GM23338 (cell line): Measurements from ENCODE around the gene RABGAP1L. TPM values are rescaled to one million over a fixed set of nuclear protein-coding genes. Genes with fewer than 3 reads are reported as not detected.

Experiments
- ATAC-seq: fragments of 200-7000 bp; cut with Tn5 transposase; 3 replicates; pipeline ENCODE4 v1.9.1; 2020
- DNase-seq: peaks from one replicate; pipeline ENCODE4 v3.0.0-alpha.2; 2015; ENCODE audit warnings: low spot score
- H2AFZ ChIP-seq: fragments of 200-600 bp; sonication (generic); 2 replicates; pipeline ENCODE4 v1.8.0; 2016; ENCODE audit warnings: antibody characterized with exemption, mild to moderate bottlenecking, moderate library complexity
- H3F3A ChIP-seq: fragments of 200-600 bp; sonication (generic); replicated peaks from 2 replicates; pipeline ENCODE4 v1.8.0; 2017; ENCODE audit warnings: antibody characterized with exemption, mixed run types, low read depth
- H3K27ac ChIP-seq: fragments of 200-600 bp; sonication (generic); 2 replicates; pipeline ENCODE4 v1.6.1; 2016; ENCODE audit warnings: low read depth
- H3K27me3 ChIP-seq: fragments of 200-600 bp; sonication (generic); 2 replicates; pipeline ENCODE4 v1.8.0; 2016; ENCODE audit warnings: mild to moderate bottlenecking, mixed run types, moderate library complexity; ENCODE audit not compliant: insufficient read depth
- H3K36me3 ChIP-seq: fragments of 200-600 bp; sonication (generic); 2 replicates; pipeline ENCODE4 v1.8.0; 2016; ENCODE audit warnings: mild to moderate bottlenecking; ENCODE audit not compliant: insufficient read depth
- H3K4me1 ChIP-seq: fragments of 200-600 bp; sonication (generic); 2 replicates; pipeline ENCODE4 v1.8.0; 2016; ENCODE audit warnings: mild to moderate bottlenecking, moderate library complexity; ENCODE audit not compliant: insufficient read depth
- H3K4me2 ChIP-seq: fragments of 200-600 bp; sonication (generic); 2 replicates; pipeline ENCODE4 v1.7.1; 2017; ENCODE audit warnings: mixed run types
- H3K4me3 ChIP-seq: fragments of 200-600 bp; sonication (generic); 2 replicates; pipeline ENCODE4 v1.6.1; 2016; ENCODE audit warnings: mixed run types
- H3K79me2 ChIP-seq: fragments of 200-600 bp; sonication (generic); replicated peaks from 2 replicates; pipeline ENCODE4 v1.8.0; 2017; ENCODE audit warnings: mild to moderate bottlenecking; ENCODE audit not compliant: insufficient read depth
- H3K9me2 ChIP-seq: fragments of 200-600 bp; sonication (generic); 2 replicates; pipeline ENCODE4 v1.8.0; 2017; ENCODE audit not compliant: insufficient read depth
- H4K20me1 ChIP-seq: fragments of 200-600 bp; sonication (generic); replicated peaks from 2 replicates; pipeline ENCODE4 v1.8.0; 2017; ENCODE audit warnings: mild to moderate bottlenecking; ENCODE audit not compliant: insufficient read depth
- H3K27ac Mint-ChIP-seq: 2 replicates; pipeline ENCODE4 v1.8.0; 2020; ENCODE audit warnings: inconsistent platforms, mild to moderate bottlenecking, moderate library complexity, mixed read lengths
- H3K27me3 Mint-ChIP-seq: 3 replicates; pipeline ENCODE4 v1.8.0; 2022; ENCODE audit warnings: low read depth, mild to moderate bottlenecking, moderate library complexity, mixed read lengths, inconsistent platforms; ENCODE audit not compliant: insufficient read depth, poor library complexity
- H3K36me3 Mint-ChIP-seq: 3 replicates; pipeline ENCODE4 v1.8.0; 2021; ENCODE audit warnings: low read depth, mild to moderate bottlenecking, inconsistent platforms, moderate library complexity, mixed read lengths
- H3K4me1 Mint-ChIP-seq: 3 replicates; pipeline ENCODE4 v1.8.0; 2020; ENCODE audit warnings: mild to moderate bottlenecking, inconsistent platforms, mixed read lengths
- H3K4me3 Mint-ChIP-seq: 3 replicates; pipeline ENCODE4 v1.8.0; 2021; ENCODE audit warnings: moderate library complexity, mild to moderate bottlenecking, inconsistent platforms, mixed read lengths
- H3K9me3 Mint-ChIP-seq: 3 replicates; pipeline ENCODE4 v1.8.0; 2020; ENCODE audit warnings: moderate library complexity, mild to moderate bottlenecking, inconsistent platforms, mixed read lengths
- CREB1 ChIP-seq: fragments of 250-450 bp; sonication (Bioruptor Pico); IDR thresholded peaks from 2 replicates; pipeline ENCODE4 v1.5.0; 2020; ENCODE audit warnings: low read depth, mild to moderate bottlenecking, moderate library complexity
- CTCF ChIP-seq, 2 experiments: fragments of 200-600 bp in 1 of 2; sonication (generic) in 1 of 2; conservative IDR thresholded peaks; 2 replicates each; pipeline versions ENCODE4 v1.5.1 to v1.6.1; 2016 to 2017; ENCODE audit warnings: antibody characterized with exemption in 2 of 2, low read depth in 2 of 2, mild to moderate bottlenecking in 2 of 2, moderate library complexity in 1 of 2
- ETS1 ChIP-seq: IDR thresholded peaks from 2 replicates; pipeline ENCODE4 v1.6.1; 2016; ENCODE audit warnings: antibody characterized with exemption
- EZH2 ChIP-seq: fragments of 200-600 bp; sonication (generic); IDR thresholded peaks from one replicate; pipeline ENCODE4 v1.8.0; 2017; ENCODE audit warnings: antibody characterized with exemption, mild to moderate bottlenecking, low read depth; ENCODE audit not compliant: unreplicated experiment
- EZH2phosphoT487 ChIP-seq: fragments of 200-600 bp; sonication (generic); IDR thresholded peaks from one replicate; pipeline ENCODE4 v1.8.1; 2018; ENCODE audit warnings: antibody characterized with exemption; ENCODE audit not compliant: unreplicated experiment
- JUNB ChIP-seq: IDR thresholded peaks from one replicate; pipeline ENCODE4 v1.6.1; 2016; ENCODE audit warnings: antibody characterized with exemption; ENCODE audit not compliant: unreplicated experiment
- NANOG ChIP-seq: IDR thresholded peaks from 2 replicates; pipeline ENCODE4 v1.6.1; 2016; ENCODE audit warnings: antibody characterized with exemption, borderline replicate concordance
- POLR2AphosphoS5 ChIP-seq: IDR thresholded peaks from 2 replicates; pipeline ENCODE4 v1.6.1; 2016; ENCODE audit warnings: antibody characterized with exemption, low read depth
- REST ChIP-seq: IDR thresholded peaks from one replicate; pipeline ENCODE4 v1.6.1; 2018; ENCODE audit warnings: antibody characterized with exemption; ENCODE audit not compliant: unreplicated experiment
- STAT1 ChIP-seq: IDR thresholded peaks from one replicate; pipeline ENCODE4 v1.6.1; 2016; ENCODE audit warnings: antibody characterized with exemption; ENCODE audit not compliant: unreplicated experiment
- ZNF114 ChIP-seq: fragments of 250-450 bp; sonication (Bioruptor Pico); IDR thresholded peaks from 2 replicates; pipeline ENCODE4 v1.5.0; 2020; ENCODE audit warnings: mild to moderate bottlenecking, moderate library complexity
- ZNF331 ChIP-seq: fragments of 250-450 bp; sonication (Bioruptor Pico); IDR thresholded peaks from 2 replicates; pipeline ENCODE4 v1.5.0; 2020; ENCODE audit warnings: low read depth, mild to moderate bottlenecking, moderate library complexity
- ZNF462 ChIP-seq: fragments of 250-450 bp; sonication (Bioruptor Pico); IDR thresholded peaks from 2 replicates; pipeline ENCODE4 v1.5.0; 2020; ENCODE audit warnings: mild to moderate bottlenecking, moderate library complexity
- polyA plus RNA-seq: library from polyadenylated mRNA; unstranded; fragments of >200 nt; fragmentation: Nextera tagmentation; extraction: Ambion mirVana; gene quantifications from 2 replicates; pipeline ENCODE4 v1.2.1, GENCODE V29; 2016
- total RNA-seq: library from RNA; depleted of rRNA; stranded (reverse); fragments of >200 nt; shearing (Covaris generic); gene quantifications from 2 replicates; pipeline ENCODE4 v1.2.3, GENCODE V29; 2014

The RABGAP1L gene
- total and polyA plus RNA-seq, 2 experiments from 2014 or later = 83.2 to 136 TPM

- DNase-seq = no peak
- Histone ChIP-seq H3K27me3 (no peaks in the 10 kb centered on the region), H3K27ac (no peak overlapping the region), H3K79me2 (no peaks in the 10 kb centered on the region), H3F3A (no peaks in the 10 kb centered on the region), H3K4me3 (no peak overlapping the region), H3K36me3 (no peaks in the 10 kb centered on the region), H4K20me1 (no peaks in the 10 kb centered on the region), H3K9me2 (peaks cover 4% of the 10 kb centered on the region; the same call in 1 of the 2 replicates), H2AFZ (no peak overlapping the region), H3K4me1 (peaks cover 11% of the 10 kb centered on the region; the same call in 1 of the 2 replicates), H3K4me2 (no peak overlapping the region)
- Mint-ChIP-seq H3K4me1 (peaks cover 13% of the 10 kb centered on the region), H3K9me3 (no peaks in the 10 kb centered on the region), H3K27ac (no peak overlapping the region), H3K4me3 (no peak overlapping the region), H3K36me3 (no peaks in the 10 kb centered on the region), H3K27me3 (no peaks in the 10 kb centered on the region)
- no peak for ATAC-seq
- TF ChIP-seq ZNF462 (CRISPR knock-in tag) = no peak
- no peak for TF ChIP-seq REST
- TF ChIP-seq POLR2AphosphoS5 = no peak
- no peak for TF ChIP-seq CREB1 (CRISPR knock-in tag)
- no peak for TF ChIP-seq JUNB
- TF ChIP-seq EZH2phosphoT487 = no peak
- TF ChIP-seq NANOG = no peak
- no peak for TF ChIP-seq ZNF331
- TF ChIP-seq STAT1 = no peak
- TF ChIP-seq ETS1 = no peak
- TF ChIP-seq ZNF114 (CRISPR knock-in tag) = no peak
- no peak for TF ChIP-seq EZH2
- no peak for TF ChIP-seq CTCF (conservative IDR thresholded peaks at IDR 0.05; ENCODE audit: low read depth in 2 of 2)
Measured at GRCh38 chr1:174819596-174819995, 660.3 kb downstream of the RABGAP1L start.
